Heart left ventricle (tissue), 16 donors: ENCODE measurements around the gene CHAF1B. TPM values are rescaled to one million over a fixed set of nuclear protein-coding genes. Genes with fewer than 3 reads are reported as not detected.
A peak's percentile ranks its signal among the peaks of the same experiment; 100 is the strongest.

Experiments
- ATAC-seq, 4 donors: fragments of 200-7000 bp; cut with Tn5 transposase; one replicate each; pipeline ENCODE4 v1.9.1; 2020 to 2022; ENCODE audit warnings: moderate library complexity in 4 of 4, mild to moderate bottlenecking in 3 of 4, moderate number of reproducible peaks in 1 of 4
- DNase-seq, 5 donors: peaks; one replicate each; pipeline ENCODE4 v3.0.0-alpha.2; 2020
- H3K27ac ChIP-seq, 12 donors: fragments of 200-600 bp; sonication (generic) in 4 of 12; one replicate each; pipeline versions ENCODE4 v1.5.0 to v1.8.0; 2016 to 2022; ENCODE audit warnings: mild to moderate bottlenecking in 2 of 12
- H3K27me3 ChIP-seq, 9 donors: fragments of 200-600 bp; sonication (generic) in 2 of 9; one replicate each; pipeline versions ENCODE4 v1.5.1 to v1.8.0; 2016 to 2022; ENCODE audit warnings: mild to moderate bottlenecking in 3 of 9
- H3K36me3 ChIP-seq, 9 donors: fragments of 200-600 bp; sonication (generic) in 2 of 9; one replicate each; pipeline versions ENCODE4 v1.5.0 to v1.8.0; 2018 to 2022; ENCODE audit warnings: mild to moderate bottlenecking in 2 of 9
- H3K4me1 ChIP-seq, 12 donors: fragments of 200-600 bp; sonication (generic) in 4 of 12; one replicate each; pipeline versions ENCODE4 v1.5.0 to v1.8.0; 2016 to 2022; ENCODE audit warnings: mild to moderate bottlenecking in 3 of 12
- H3K4me3 ChIP-seq, 12 donors: fragments of 200-600 bp; sonication (generic) in 4 of 12; one replicate each; pipeline versions ENCODE4 v1.5.0 to v1.8.0; 2017 to 2022; ENCODE audit warnings: mild to moderate bottlenecking in 9 of 12, moderate library complexity in 4 of 12
- H3K9me3 ChIP-seq, 12 donors: fragments of 200-600 bp; sonication (generic) in 4 of 12; one replicate each; pipeline versions ENCODE4 v1.5.0 to v1.8.0; 2016 to 2022; ENCODE audit warnings: mild to moderate bottlenecking in 1 of 12
- CTCF ChIP-seq, 12 donors: fragments of 200-600 bp; sonication (generic) in 4 of 12; IDR thresholded peaks; one replicate each; pipeline versions ENCODE4 v1.5.0 to v1.8.0; 2018 to 2022; ENCODE audit warnings: antibody characterized with exemption in 12 of 12, mild to moderate bottlenecking in 5 of 12
- POLR2A ChIP-seq, 2 donors: fragments of 450-650 bp; IDR thresholded peaks; one replicate each; pipeline ENCODE4 v1.6.1; 2017; ENCODE audit warnings: antibody characterized with exemption in 2 of 2, mild to moderate bottlenecking in 2 of 2, moderate library complexity in 2 of 2
- WGBS, 4 donors: extraction: QIAGEN DNeasy Blood & Tissue Kit in 2 of 4; methylation state at CpG; one replicate each; pipeline versions ENCODE4 v1.1.5 to v1.1.7; 2013 to 2018; 5-methylcytosine and 5-hydroxymethylcytosine counted together
- intact Hi-C, 10 donors: fragments of 100-400 bp; cut with DNase I; formaldehyde crosslinking; loops; one replicate each; pipeline versions ENCODE4 v1.11.1 to v1.14.2; 2022
- polyA plus RNA-seq, 2 donors: library from polyadenylated mRNA; stranded (reverse); fragments of 200-250 nt; gene quantifications; one replicate each; pipeline ENCODE4 v1.2.3, GENCODE V29; 2013
- total RNA-seq, 9 donors: library from RNA; depleted of rRNA in 2 of 9; stranded (reverse); fragments of >200 nt in 2 of 9; fragmentation: NEBNext Ultra II Directional in 3 of 9; extraction: Animal tissue kit (Norgen Biotek cat#: 25700) in 3 of 9; gene quantifications; one replicate each; pipeline versions ENCODE4 v1.1.0 to v1.2.4, GENCODE V29; 2016 to 2023
- donor health status: ischemic (EF 13 %, LVEDD 7.1; RV severe dilation, severe dysfunction).
- donor health status: healthy with polysubstance abuse.
- donor health status: DM: no; HTN: yes; CAD: no.
- donor health status: DM: no; HTN: no; CAD: no.
- donor health status: ischemic (EF 25% LVEDD 6.9; RV normal size, moderate dysfunction).
- donor health status: ischemic (EF 25% LVEDD 5.7; RV mildly dilated, moderate dysfunction).
- donor health status: healthy.
- donor health status: DM: yes; HTN: yes; CAD: no.
- donor health status: ischemic (EF 35%, LVEDD 5.7; RV mildly dilated, moderate dysfunction).
- donor health status: nonischemic (EF 11% LVEDD 7.7; RV severe dilation, severe dysfunction).
- donor health status: DM: yes; HTN: yes; CAD: no.
- donor health status: PGD.
- donor health status: ischemic (EF 29% LVEDD 5.4; RV normal size, mild dysfunction).
- donor health status: nonischemic (EF 23%, LVEDD 6.1; RV moderate dilation, normal function).

The CHAF1B gene
- total and polyA plus RNA-seq, 11 donors, result 0.12 to 1.9 (median 0.54) TPM

GRCh38 chr21:36427502-36427901, 42.3 kb downstream of the CHAF1B start:
- intact Hi-C loops, result loop anchor here in 3 of 10 donors (5.0 to 10.0 kb wide), 4 partner anchors 47 to 497 kb away; no protein-coding TSS in a partner anchor

GRCh38 chr21:36428761-36429432, 43.7 kb downstream of the CHAF1B start:
- Histone ChIP-seq H3K4me3 (no peak overlapping the region), H3K4me1 (peaks cover 0 to 34% (median 5%) of the 10 kb centered on the region in 12 donors), H3K27me3 (peaks cover 0 to 6% (median 0%) of the 10 kb centered on the region in 9 donors), H3K27ac (peak overlapping the region in 5 of 12 donors; percentile 69 to 79 (median 76)), H3K36me3 (no peaks in the 10 kb centered on the region), H3K9me3 (no peaks in the 10 kb centered on the region)
- intact Hi-C loops, result loop anchor here in 3 of 10 donors (5.0 to 10.0 kb wide), 4 partner anchors 46 to 496 kb away; no protein-coding TSS in a partner anchor
- DNase-seq, result no peak
- TF ChIP-seq CTCF (IDR thresholded peaks at IDR 0.05), result no peak
- TF ChIP-seq POLR2A (IDR thresholded peaks at IDR 0.05), result no peak
- 86 to 92% (median 89%) methylated on average over 12 of the region's 12 CpGs for WGBS, 4 donors
- ATAC-seq, result no peak

More at GRCh38 chr21:36427502-36427901, 42.3 kb downstream of the CHAF1B start:
- Histone ChIP-seq H3K4me1 (peaks cover 0 to 36% (median 6%) of the 10 kb centered on the region in 12 donors), H3K36me3 (no peaks in the 10 kb centered on the region), H3K4me3 (no peak overlapping the region), H3K9me3 (no peaks in the 10 kb centered on the region), H3K27me3 (peaks cover 0 to 6% (median 0%) of the 10 kb centered on the region in 9 donors), H3K27ac (no peak overlapping the region)
- 92 to 98% (median 93%) methylated on average over 4 of the region's 4 CpGs for WGBS, 4 donors
- DNase-seq (no peak), ATAC-seq (no peak)
- TF ChIP-seq CTCF (IDR thresholded peaks at IDR 0.05), result no peak
- TF ChIP-seq POLR2A (IDR thresholded peaks at IDR 0.05), result no peak

- Histone ChIP-seq H3K4me1 (peaks cover 0 to 34% (median 5%) of the 10 kb centered on the region in 12 donors), H3K9me3 (no peaks in the 10 kb centered on the region), H3K27ac (peak overlapping the region; percentile 20 to 88 (median 74)), H3K4me3 (peak overlapping the region in 11 of 12 donors; percentile 9 to 53 (median 35)), H3K36me3 (no peaks in the 10 kb centered on the region), H3K27me3 (peaks cover 0 to 6% (median 0%) of the 10 kb centered on the region in 9 donors)
- DNase-seq (peak; percentile 66 to 93 (median 80)), ATAC-seq (peak; percentile 88 to 95 (median 94))
- peak in 3 of 12 donors; percentile 3 to 10 (median 8) for TF ChIP-seq CTCF (IDR thresholded peaks at IDR 0.05)
- peak in 1 of 2 donors; percentile 71 for TF ChIP-seq POLR2A (IDR thresholded peaks at IDR 0.05)
- intact Hi-C loops, result loop anchor here in 3 of 10 donors (5.0 to 10.0 kb wide), 4 partner anchors 45 to 495 kb away; no protein-coding TSS in a partner anchor
- 25 to 30% (median 29%) methylated on average over 21 to 22 of the region's 22 CpGs for WGBS, 4 donors
Observed at GRCh38 chr21:36429947-36430546, 44.9 kb downstream of the CHAF1B start.

- peaks cover 0 to 6% (median 0%) of the 10 kb centered on the region in 9 donors for H3K27me3 ChIP-seq
- no peaks in the 10 kb centered on the region for H3K36me3 ChIP-seq
- peaks cover 0 to 34% (median 5%) of the 10 kb centered on the region in 12 donors for H3K4me1 ChIP-seq
- 84 to 91% (median 89%) methylated on average over 4 of the region's 4 CpGs for WGBS, 4 donors
- intact Hi-C loops, result no loop called here
- TF ChIP-seq CTCF (IDR thresholded peaks at IDR 0.05) (no peak), POLR2A (IDR thresholded peaks at IDR 0.05) (no peak)
- peak in 1 of 4 donors; percentile 17 for ATAC-seq
- H3K9me3 ChIP-seq, result no peaks in the 10 kb centered on the region
- peak overlapping the region in 9 of 12 donors; percentile 64 to 88 (median 72) for H3K27ac ChIP-seq
- H3K4me3 ChIP-seq, result peak overlapping the region in 9 of 12 donors; percentile 22 to 53 (median 37)
- DNase-seq, result no peak
Observed at GRCh38 chr21:36430841-36431240, 45.6 kb downstream of the CHAF1B start.
